Endodermal cell (in vitro differentiated cells): ENCODE results near the gene CAMTA1. TPM values are rescaled to one million over a fixed set of nuclear protein-coding genes. Genes with fewer than 3 reads are reported as not detected.

Source experiments
- DNase-seq: peaks from one replicate; pipeline ENCODE4 v3.0.0-alpha.2; 2017
- H3K27ac ChIP-seq: 2 replicates; pipeline ENCODE4 v1.5.1; 2013; ENCODE audit warnings: mild to moderate bottlenecking, low read depth, low read length, moderate library complexity
- H3K27me3 ChIP-seq: 2 replicates; pipeline ENCODE4 v1.6.1; 2013; ENCODE audit warnings: mild to moderate bottlenecking, low read length, moderate library complexity; ENCODE audit not compliant: insufficient read depth, control insufficient read depth, poor library complexity, severe bottlenecking
- H3K36me3 ChIP-seq: 2 replicates; pipeline ENCODE4 v1.7.0; 2013; ENCODE audit warnings: mild to moderate bottlenecking, low read length, moderate library complexity; ENCODE audit not compliant: control insufficient read depth, insufficient read depth
- H3K4me1 ChIP-seq: one replicate; pipeline ENCODE4 v1.7.0; 2013; ENCODE audit warnings: low read length; ENCODE audit not compliant: control insufficient read depth, insufficient read depth
- H3K4me3 ChIP-seq: 2 replicates; pipeline ENCODE4 v1.5.1; 2013; ENCODE audit warnings: mild to moderate bottlenecking, low read length, moderate library complexity
- H3K9ac ChIP-seq: 2 replicates; pipeline ENCODE4 v1.6.1; 2013; ENCODE audit warnings: mild to moderate bottlenecking, low read length, moderate library complexity; ENCODE audit not compliant: poor library complexity, severe bottlenecking; ENCODE audit errors: extremely low read depth
- H3K9me3 ChIP-seq: 2 replicates; pipeline ENCODE4 v1.6.1; 2013; ENCODE audit warnings: mild to moderate bottlenecking, low read length, moderate library complexity; ENCODE audit not compliant: control insufficient read depth
- H3K27ac Mint-ChIP-seq: 2 replicates; pipeline ENCODE4 v1.8.0; 2020; ENCODE audit warnings: mixed read lengths
- H3K27me3 Mint-ChIP-seq: 2 replicates; pipeline ENCODE4 v1.8.0; 2021; ENCODE audit warnings: mild to moderate bottlenecking, mixed read lengths; ENCODE audit not compliant: insufficient read depth
- H3K36me3 Mint-ChIP-seq: 2 replicates; pipeline ENCODE4 v1.8.0; 2020; ENCODE audit warnings: low read depth, mixed read lengths
- H3K4me1 Mint-ChIP-seq: 2 replicates; pipeline ENCODE4 v1.8.0; 2020; ENCODE audit warnings: mixed read lengths
- H3K4me3 Mint-ChIP-seq: 2 replicates; pipeline ENCODE4 v1.8.0; 2020; ENCODE audit warnings: mild to moderate bottlenecking, moderate library complexity, mixed read lengths
- H3K9me3 Mint-ChIP-seq: 2 replicates; pipeline ENCODE4 v1.8.0; 2020; ENCODE audit warnings: mild to moderate bottlenecking, mixed read lengths
- CTCF ChIP-seq: fragments of 200-600 bp; sonication (generic); conservative IDR thresholded peaks from 2 replicates; pipeline ENCODE4 v1.5.0; 2021; ENCODE audit warnings: antibody characterized with exemption, mild to moderate bottlenecking
- WGBS, 2 experiments: methylation state at CpG; one replicate each; pipeline versions ENCODE4 v1.1.5 to v1.1.7; 2013; ENCODE audit warnings: missing lambda C conversion rate in 2 of 2, mixed read lengths in 1 of 2; ENCODE audit not compliant: insufficient coverage in 1 of 2, insufficient read length in 1 of 2; 5-methylcytosine and 5-hydroxymethylcytosine counted together
- total RNA-seq, 2 donors: library from RNA; stranded (reverse); fragmentation: NEBNext Ultra II Directional in 1 of 2; extraction: Animal tissue kit (Norgen Biotek cat#: 25700) in 1 of 2; gene quantifications; 2 replicates in 1 of 2; 3 replicates in 1 of 2; pipeline ENCODE4 v1.2.1, GENCODE V29; 2021

The CAMTA1 gene
- total RNA-seq, 2 donors from 2014 or later = 123 to 137 TPM

GRCh38 chr1:7264101-7264500 is 478.8 kb downstream of the CAMTA1 start:
- Mint-ChIP-seq H3K4me3 (no peak overlapping the region), H3K4me1 (no peaks in the 10 kb centered on the region), H3K27me3 (no peaks in the 10 kb centered on the region), H3K9me3 (peaks cover 14% of the 10 kb centered on the region), H3K36me3 (no peaks in the 10 kb centered on the region), H3K27ac (no peak overlapping the region)
- Histone ChIP-seq H3K9ac (no peak overlapping the region), H3K27ac (no peak overlapping the region), H3K27me3 (no peaks in the 10 kb centered on the region), H3K4me3 (no peak overlapping the region), H3K4me1 (no peaks in the 10 kb centered on the region), H3K36me3 (no peaks in the 10 kb centered on the region), H3K9me3 (peaks cover 10% of the 10 kb centered on the region)
- DNase-seq = peak; percentile 8
- TF ChIP-seq CTCF = no peak
- WGBS, 2 experiments = 89 to 90% methylated on average over 3 to 4 of the region's 4 CpGs

- WGBS, 2 experiments = 88 to 90% methylated on average over 7 to 9 of the region's 9 CpGs
- Mint-ChIP-seq H3K27ac (no peak overlapping the region), H3K4me3 (no peak overlapping the region), H3K4me1 (no peaks in the 10 kb centered on the region), H3K9me3 (peaks cover 21% of the 10 kb centered on the region), H3K27me3 (no peaks in the 10 kb centered on the region), H3K36me3 (no peaks in the 10 kb centered on the region)
- H3K4me3 ChIP-seq = no peak overlapping the region
- no peak overlapping the region for H3K9ac ChIP-seq
- TF ChIP-seq CTCF = no peak
- H3K27me3 ChIP-seq = no peaks in the 10 kb centered on the region
- H3K27ac ChIP-seq = no peak overlapping the region
- peaks cover 19% of the 10 kb centered on the region for H3K9me3 ChIP-seq
- H3K4me1 ChIP-seq = no peaks in the 10 kb centered on the region
- no peaks in the 10 kb centered on the region for H3K36me3 ChIP-seq
- DNase-seq = peak; percentile 33
Observed at GRCh38 chr1:7265771-7266371, 480.6 kb downstream of the CAMTA1 start.

GRCh38 chr1:7266561-7266960 is 481.3 kb downstream of the CAMTA1 start:
- H3K27me3 ChIP-seq = no peaks in the 10 kb centered on the region
- TF ChIP-seq CTCF = no peak
- Mint-ChIP-seq H3K27me3 (no peaks in the 10 kb centered on the region), H3K9me3 (peaks cover 21% of the 10 kb centered on the region), H3K4me3 (no peak overlapping the region), H3K4me1 (no peaks in the 10 kb centered on the region), H3K27ac (no peak overlapping the region), H3K36me3 (no peaks in the 10 kb centered on the region)
- H3K4me3 ChIP-seq = no peak overlapping the region
- no peak overlapping the region for H3K27ac ChIP-seq
- H3K36me3 ChIP-seq = no peaks in the 10 kb centered on the region
- peak; percentile 24 for DNase-seq
- H3K9ac ChIP-seq = no peak overlapping the region
- WGBS, 2 experiments = 71 to 77% methylated on average over 5 of the region's 5 CpGs
- H3K4me1 ChIP-seq = no peaks in the 10 kb centered on the region
- H3K9me3 ChIP-seq = peaks cover 19% of the 10 kb centered on the region
